T-helper 1 cell (primary cell): Measurements from ENCODE around the gene DCAF10.
A peak's percentile ranks its signal among the peaks of the same experiment; 100 is the strongest.

Source experiments
- DNase-seq, 5 donors: peaks; one replicate each; pipeline ENCODE4 v3.0.0-alpha.2; 2012 to 2020

The DCAF10 gene

GRCh38 chr9:37910271-37910670 is 109.7 kb downstream of the DCAF10 start:
- DNase-seq: no peak

- no peak for DNase-seq
These were observed 110.7 kb downstream of the DCAF10 start for GRCh38 chr9:37911271-37911681.

GRCh38 chr9:37913480-37914153 is 113.0 kb downstream of the DCAF10 start:
- peak; percentile 34 to 73 (median 63) for DNase-seq

- DNase-seq: no peak
These were observed 113.6 kb downstream of the DCAF10 start for GRCh38 chr9:37914154-37914551.

GRCh38 chr9:37914701-37915358 is 114.2 kb downstream of the DCAF10 start:
- DNase-seq: no peak

- DNase-seq: no peak
These were observed 115.4 kb downstream of the DCAF10 start for GRCh38 chr9:37915911-37916470.

- no peak for DNase-seq
These were observed 116.1 kb downstream of the DCAF10 start for GRCh38 chr9:37916471-37917312.
